ENCODE results near the gene UTS2B. TPM values are rescaled to one million over a fixed set of nuclear protein-coding genes. Genes with fewer than 3 reads are reported as not detected.

The UTS2B gene
- total RNA-seq, 1 donor from 2014 or later = 4.8 TPM

DNA sequence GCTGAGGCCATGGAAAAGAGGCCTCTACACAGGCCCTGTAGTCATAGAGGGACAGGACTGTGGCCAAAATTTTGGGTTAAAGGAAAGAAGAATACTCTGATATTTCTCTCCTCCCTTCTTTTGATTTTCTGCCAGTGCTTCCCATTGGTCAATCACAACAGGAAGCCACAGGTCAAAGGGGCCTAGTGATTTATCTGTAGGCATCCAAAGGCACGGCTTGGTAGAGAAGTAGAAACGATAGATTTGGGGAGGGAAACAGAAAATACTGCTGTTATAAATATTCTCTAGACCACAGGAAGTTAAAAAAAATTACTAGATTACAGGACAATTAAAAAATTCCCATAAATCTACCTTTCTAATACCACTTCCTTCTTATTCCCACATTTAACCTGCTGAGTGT is 2.8 kb downstream of the UTS2B start:
- DNase-seq (ENCODE audit: low spot score) = no peak

DNA sequence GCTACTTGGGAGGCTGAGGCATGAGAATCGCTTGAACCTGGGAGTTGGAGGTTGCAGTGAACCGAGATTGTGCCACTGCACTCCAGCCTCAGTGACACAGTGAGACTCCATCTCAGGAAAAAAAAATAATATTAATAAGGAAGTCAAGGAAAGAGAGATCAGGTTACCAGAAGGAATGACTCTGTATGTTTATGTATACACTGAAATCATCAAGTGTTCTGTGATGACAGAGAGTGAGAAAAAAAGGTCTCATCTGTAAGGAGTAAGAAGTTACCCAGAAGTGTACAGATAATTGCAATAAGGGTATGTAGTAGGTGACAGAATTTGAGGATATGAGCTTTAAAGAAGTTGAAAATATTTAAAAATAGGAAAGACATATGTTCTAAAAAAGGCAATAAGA is 5.4 kb downstream of the UTS2B start:
- DNase-seq (ENCODE audit: low spot score) = no peak

DNA sequence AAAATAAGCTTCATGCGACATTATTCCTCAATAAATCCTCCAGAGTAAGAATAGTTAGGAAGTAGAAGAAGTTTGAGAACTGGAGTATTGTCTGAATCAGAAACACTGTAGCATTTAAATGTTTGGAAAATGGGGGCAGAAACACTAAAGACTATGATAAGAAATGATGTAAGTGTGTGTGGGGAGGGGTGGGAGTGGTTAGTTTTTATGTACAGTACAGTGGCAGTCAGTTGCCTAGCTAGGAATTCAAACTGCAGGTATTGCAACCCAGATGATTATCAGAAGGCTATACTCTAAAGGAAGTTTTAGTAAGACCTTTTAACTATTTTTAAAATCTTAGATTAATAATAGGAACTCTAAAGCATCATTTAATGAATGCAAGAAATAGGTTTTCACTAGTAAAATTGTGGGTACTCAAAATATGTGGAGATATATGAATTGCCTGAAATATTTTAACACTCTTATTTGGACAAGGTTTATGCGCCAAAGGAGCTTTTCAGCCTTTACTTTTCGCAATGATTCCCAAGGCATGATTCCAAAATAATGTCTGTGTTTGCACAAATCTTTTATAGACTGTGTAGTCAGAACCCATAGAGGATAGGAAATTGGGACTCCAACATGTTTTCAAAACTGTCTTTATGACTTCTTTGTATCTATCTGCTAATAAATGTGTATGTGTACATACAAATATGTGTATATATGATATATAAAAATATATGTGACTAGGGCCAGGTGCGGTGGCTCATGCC is 9.1 kb downstream of the UTS2B start:
- no peak for DNase-seq (ENCODE audit: low spot score)

DNA sequence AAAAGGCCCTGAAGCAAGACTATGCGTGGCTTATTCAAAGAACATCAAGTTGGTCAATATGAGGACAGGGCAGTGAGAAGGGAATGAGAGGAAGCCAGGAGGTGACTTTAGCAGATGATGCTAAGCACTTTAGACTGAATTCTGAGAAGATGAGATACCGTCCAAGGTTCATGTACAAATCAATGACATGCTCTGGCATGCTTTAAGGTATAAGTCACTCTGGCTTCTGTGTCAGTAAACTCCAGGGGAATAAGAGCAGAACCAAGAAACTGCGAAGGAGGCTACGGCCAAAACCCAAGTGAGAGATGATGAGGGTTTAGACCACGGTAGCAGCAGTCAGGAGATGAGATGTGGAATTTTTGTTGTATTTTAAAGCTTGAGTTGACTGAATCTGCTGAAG is 10.0 kb downstream of the UTS2B start:
- DNase-seq (ENCODE audit: low spot score) = no peak

DNA sequence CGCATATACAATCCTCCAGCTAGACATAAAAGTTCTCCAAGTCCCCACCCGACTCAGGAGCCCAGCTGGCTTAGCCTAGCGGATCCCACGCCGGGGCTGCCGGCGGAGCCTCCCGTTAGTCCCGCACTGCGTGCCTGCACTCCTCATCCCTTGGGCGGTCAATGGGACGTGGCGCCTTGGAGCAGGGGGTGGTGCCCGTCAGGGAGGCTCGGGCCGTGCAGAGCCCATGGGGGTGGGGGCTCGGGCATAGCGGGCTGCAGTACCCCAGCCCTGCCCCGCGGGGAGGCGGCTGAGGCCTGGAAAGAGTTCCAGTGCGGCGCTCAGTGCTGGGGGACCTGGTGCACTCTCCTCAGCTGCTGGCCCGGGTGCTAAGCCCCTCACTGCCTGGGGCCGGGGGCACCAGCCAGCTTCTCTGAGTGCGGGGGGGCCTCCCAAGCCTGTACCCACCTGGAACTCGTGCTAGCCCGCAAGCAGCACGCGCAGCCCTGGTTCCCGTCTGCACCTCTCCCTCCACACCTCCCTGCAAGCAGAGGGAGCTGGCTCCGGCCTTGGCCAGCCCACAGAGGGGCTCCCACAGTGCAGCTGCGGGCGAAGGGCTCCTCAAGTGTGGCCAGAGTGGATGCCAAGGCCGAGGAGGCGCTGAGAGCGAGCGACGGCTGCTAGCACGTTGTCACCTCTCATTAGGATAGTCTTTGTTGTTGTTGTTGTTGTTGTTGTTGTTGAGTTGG is 13.3 kb downstream of the UTS2B start:
- DNase-seq (ENCODE audit: low spot score) = no peak

DNA sequence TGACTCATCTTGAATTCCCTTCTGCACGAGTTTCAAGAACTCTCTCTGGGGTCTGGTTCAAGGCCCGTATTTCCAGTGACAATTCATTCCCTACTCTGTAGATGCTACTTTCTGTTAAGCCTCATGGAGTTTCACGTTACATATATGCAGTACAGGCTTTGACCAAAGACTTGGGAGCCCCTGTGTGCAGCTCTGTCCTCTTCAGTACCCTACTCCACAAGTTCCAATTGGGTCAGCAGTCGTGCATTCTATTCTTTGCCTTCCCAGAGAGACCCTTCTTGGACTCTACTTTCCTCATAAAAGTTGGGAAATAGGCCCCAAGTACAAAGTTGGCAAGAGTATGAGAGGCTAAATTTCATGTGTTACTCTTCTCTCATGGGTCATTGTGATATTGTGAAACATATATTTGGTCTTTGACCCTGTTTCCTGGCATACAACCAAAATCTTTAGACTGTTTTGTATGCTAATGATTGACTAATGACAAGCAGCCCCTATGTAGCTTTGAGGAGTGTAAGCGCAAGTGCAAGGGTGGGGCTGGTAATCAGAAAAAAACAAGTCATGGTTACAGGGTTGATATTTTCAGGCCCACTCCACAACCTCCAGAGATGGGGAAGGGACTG is 16.1 kb downstream of the UTS2B start:
- DNase-seq (ENCODE audit: low spot score) = no peak

DNA sequence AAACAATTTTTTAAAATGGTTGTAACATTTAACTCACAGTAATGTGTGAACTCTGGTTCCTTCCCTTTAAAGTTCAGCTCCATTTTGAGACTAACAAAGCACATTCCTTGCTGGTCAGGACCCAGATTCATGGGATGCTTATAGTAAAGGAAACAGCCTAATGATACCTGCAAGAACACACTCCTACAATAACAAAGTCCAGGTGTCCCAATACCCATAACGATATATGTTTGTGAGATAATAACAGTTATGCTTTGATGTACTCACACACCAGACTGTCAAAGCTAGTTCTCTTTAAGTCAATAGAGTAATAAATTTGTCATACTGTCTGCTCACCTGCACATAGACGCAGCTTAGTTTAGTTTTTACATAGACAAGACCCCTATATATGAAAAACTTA is 17.0 kb downstream of the UTS2B start:
- DNase-seq (ENCODE audit: low spot score) = no peak

DNA sequence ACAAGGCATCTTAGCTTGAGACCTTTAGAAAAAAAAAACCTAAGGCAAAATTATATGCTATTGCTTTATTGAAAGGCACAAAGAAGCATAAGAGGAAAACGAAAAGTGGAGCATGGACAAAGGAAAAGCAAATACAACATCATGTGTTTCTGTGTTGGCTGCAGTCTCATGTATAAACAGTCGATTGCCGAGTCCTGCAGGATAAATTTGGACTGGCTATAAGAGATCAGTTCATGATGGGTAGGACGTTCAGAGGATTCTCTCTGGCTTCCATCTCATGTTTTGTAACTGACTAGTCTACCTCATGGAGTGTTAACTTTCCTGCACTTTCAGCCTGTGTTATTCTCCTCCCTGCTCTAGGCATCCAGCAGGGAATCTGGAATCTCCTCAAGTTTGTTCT is 23.0 kb downstream of the UTS2B start:
- no peak for DNase-seq (ENCODE audit: low spot score)

DNA sequence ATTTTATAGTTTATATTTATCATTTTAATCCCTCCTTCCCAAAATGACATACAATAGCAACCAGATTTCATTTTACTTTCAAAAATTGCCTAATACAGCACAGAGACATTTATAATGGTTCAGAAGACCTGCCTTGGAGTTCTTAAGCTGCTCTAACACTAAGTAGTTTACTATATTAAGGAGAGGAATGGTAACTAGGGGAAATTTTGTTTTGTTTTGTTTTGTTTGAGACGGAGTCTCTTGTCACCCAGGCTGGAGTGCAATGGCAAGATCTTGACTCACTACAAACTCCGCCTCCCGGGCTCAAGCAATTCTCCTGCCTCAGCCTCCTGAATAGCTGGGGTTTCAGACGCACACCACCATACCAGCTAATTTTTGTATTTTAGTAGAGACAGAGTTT is 23.9 kb downstream of the UTS2B start:
- no peak for DNase-seq (ENCODE audit: low spot score)

DNA sequence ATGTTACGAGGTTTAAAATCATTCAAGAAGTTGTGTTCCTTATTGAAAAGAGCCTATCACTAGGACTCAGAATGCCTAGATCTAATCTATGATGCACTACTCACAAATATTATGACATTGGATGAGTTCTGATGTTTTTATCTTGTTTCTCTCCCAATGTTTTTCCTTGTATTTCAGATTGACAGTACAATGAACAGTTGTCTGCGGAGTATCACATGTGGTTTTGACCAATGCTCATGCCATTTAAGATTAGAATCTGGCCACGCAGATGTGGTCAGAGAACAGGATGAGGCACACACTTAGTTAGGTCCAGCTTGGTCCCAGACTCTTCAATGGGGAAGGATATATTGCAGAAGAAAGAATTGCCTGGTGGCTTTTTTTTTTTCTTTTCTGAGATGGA is 26.7 kb downstream of the UTS2B start:
- no peak for DNase-seq (ENCODE audit: low spot score)

DNA sequence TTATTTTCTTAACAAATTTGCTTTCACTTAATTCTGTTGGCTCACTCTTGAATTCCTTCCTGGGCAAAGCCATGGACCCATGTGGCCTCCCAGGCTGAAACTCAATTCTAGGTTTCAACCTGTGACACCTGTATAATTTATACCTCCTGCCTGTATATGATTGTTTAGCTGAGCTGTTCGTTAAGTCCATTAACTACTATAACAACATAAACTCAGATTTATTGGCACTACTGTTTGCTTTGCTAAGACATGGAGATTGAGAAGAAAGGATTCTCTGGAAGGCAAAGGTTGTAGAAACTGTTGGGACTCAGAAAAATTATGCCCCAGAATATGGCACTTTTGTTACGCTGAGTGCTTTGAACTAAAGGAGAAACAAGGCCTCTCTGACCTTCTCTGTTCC is 27.9 kb downstream of the UTS2B start:
- DNase-seq (ENCODE audit: low spot score) = no peak

DNA sequence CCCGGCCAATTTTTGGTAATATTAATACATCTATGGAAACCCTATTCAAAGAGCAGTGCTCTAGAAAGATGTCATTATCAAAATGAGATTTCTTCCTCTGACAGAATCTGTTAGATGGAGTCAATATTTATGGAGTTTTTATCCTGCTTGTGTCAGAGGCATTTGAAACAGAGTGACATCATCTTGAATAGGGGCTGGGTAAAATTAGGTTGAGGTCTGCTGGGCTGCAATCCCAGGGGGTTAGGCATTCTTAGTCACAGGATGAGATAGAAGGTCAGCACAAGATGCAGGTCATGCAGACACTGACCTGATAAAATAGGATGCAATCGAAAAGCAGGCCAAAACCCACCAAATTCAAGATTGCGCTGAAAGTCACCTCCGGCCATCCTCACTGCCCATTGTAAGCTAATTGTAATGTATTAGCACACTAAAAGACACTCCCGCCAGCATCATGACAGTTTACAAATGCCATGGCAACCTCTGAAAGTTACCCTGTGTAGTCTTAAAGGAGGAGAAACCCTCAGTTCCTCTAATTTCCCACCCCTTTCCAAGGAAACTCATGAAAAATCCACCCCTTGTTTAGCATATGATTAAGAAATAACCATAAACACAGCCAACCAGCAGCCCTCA is 28.4 kb downstream of the UTS2B start:
- no peak for DNase-seq (ENCODE audit: low spot score)

DNA sequence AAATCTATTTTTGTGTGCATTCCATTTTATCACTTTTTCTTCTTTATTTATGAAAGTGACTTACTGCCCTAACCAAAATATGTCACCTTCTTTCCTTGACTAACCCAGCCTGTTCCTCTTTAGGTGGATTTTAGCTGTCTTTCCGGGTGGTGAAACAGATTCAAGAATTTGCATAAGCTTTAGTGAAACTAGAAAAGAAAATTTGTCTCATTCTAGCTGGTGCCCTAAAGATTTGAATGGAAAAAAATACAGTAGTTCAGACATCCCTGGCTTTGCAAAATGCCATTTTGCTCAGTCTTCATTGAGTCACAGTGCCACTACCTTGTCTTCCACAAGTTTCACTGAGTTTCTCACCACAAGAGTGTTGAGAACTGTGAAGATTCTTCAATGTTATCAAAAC is 29.3 kb downstream of the UTS2B start:
- DNase-seq (ENCODE audit: low spot score) = no peak

DNA sequence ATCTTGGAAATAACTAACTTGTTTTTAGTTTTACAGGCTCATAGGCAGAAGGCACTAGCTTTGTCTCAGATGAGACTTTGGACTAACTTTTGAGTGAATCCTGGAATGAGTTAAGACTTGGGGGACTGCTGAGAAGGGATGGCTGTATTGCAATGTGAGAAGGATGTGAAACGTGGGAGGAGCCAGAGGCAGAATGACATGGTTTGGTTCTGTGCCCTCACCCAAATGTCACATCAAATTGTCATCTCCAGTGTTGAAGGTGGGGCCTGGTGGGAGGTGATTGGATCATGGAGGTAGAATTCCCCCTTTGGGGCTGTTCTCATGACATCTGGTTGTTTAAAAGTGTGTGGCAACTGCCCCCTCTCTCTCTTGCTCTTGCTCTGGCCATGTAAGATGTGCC is 29.9 kb downstream of the UTS2B start:
- no peak for DNase-seq (ENCODE audit: low spot score)

DNA sequence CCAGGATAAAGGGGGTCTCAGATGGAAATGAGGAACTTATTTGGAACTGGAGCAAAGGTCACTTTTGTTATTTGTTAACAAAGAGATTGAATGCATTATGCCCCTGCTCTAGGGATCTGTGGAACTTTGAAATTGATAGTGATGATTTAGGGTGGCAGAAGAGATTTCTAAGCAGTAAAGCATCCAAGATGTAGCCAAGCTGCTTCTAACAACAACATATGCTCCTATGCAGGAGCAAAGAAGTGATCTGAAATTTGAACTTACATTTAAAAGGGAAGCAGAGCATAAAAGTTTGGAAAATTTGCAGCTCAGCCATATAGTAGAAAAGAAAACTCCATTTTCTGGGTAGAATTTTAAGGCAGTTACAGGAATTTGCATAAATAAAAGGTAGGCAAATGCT is 31.5 kb downstream of the UTS2B start:
- no peak for DNase-seq (ENCODE audit: low spot score)

DNA sequence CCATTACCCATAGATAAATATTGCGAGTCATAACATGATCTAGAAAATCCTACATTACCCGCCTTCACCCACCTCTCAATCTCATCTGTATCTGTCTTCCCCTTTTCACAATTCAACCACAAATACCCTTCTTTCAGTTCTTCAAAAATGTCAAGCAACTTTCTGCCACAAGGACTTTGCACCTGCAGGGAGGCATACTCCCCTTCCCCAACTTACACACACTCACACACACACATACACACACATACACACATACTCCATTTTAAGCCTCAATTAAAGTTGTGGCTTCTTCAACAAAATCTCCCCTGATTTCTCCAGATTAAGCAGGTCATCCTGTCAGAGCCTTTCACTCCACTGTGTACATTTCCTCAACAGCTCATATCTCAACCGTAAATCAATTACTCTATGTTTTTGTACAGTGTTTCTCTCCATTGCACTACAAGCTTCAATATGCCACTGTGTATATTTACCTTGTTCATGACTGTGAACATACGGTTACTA is 34.2 kb downstream of the UTS2B start:
- DNase-seq (ENCODE audit: low spot score) = no peak

DNA sequence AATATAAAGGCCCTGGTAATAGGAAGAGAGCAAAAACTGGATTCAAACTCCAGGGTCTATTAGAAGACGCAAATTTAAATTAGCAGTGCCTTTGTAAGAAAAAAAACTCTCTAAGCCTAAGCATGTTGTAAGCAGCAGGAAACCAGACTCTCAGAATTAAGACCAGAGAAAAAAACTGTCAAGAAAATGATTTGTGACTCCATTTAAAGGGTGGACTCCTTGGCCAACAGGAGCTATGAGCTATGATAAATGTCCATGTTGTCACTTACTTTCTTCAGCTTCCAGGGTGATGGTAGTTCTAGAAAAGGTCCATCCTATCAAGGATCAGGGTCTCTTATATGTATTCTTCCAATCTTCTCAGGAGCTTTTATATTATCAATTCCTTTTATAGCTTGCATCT is 36.0 kb downstream of the UTS2B start:
- no peak for DNase-seq (ENCODE audit: low spot score)

DNA sequence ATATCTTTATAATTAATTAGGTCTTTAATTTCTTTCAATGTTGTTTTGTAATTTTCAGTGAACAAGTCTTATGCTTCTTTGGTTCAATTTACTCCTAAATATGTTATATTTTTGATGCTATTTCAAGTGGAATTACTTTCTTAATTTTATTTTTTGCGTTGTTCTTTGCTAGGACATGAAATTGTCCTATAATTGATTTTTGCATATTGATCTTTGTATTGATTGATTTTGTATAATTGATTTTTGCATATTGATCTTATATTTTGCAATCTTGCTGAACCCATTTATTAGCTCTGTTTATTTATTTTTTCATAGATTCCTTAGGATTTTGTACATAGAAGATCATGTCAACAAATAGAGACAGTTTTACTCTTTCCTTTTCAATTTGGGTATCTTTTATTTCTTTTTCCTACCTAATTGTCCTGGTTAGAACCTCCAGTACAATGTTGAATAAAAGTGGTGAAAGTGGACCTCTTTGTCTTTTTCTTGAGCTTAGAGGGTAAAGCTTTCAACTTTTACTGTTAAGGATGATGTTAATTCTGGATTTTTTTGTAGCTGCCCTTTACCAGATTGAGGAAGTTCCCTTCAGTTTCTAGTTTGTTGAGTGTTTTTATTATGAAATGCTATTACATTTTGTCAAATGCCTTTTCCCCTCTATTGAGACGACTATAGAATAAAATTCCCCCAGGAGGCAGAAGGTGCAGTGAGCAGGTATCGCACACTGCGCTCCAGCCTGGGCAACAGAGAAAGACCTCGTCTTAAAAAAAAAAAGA is 37.9 kb downstream of the UTS2B start:
- DNase-seq (ENCODE audit: low spot score) = no peak

DNA sequence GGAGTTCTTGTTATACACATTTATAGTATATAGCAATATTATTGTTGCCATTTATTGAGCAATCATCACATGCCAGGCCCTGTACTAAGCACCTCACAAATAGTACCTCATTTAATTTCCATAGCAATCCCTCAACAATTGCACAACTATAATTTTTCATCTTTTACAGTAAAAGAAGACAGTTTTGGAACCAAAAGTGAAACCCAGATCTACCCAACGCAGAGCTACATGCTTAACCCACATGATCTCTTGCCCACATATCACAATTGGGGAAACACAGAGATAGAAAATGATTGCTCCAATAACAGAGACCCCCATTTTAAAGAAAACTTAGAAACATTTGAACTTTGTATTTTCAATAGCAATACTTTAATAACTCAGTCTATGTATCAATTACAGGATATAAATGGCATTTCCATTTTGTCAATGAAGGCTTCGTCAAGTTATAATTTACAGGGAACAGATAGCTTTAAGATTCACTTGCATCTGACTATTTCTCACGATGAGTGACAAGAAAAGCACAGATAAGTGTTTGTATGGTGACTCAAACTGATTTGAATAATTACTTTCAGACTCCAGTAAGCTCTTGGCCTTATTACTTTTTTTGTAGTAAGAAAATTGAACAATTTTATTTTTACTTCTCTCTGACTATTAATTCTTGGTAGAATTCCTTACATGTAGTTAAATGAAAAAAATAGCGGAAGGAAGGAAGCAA is 39.9 kb downstream of the UTS2B start:
- no peak for DNase-seq (ENCODE audit: low spot score)

DNA sequence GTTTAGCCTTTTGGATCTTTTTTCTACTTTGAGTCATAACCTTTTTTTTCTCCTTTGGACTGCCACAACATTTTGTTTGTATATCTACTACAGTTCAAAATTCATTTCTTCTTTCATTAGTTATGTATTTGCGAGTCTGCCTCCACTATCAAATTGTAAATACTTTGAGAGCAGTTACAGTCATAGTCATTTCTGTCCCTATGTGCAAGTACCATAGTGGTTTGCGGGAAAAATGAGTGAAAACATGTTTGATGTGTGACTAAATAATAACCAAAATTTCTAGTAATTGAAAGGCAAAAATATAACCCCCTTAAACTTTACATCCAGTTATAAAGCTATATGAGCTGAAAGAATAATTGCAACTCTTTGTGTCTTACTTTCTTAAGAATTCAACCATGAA is 46.9 kb downstream of the UTS2B start:
- no peak for DNase-seq (ENCODE audit: low spot score)
